Kidney (tissue), 14 donors: Measurements from ENCODE around the gene NTRK1. TPM values are rescaled to one million over a fixed set of nuclear protein-coding genes. Genes with fewer than 3 reads are reported as not detected.

ENCODE experiments used
- DNase-seq, 5 donors: peaks; one replicate each; pipeline ENCODE4 v3.0.0-alpha.2; 2013 to 2020
- FAIRE-seq: peaks from 2 replicates; lab custom pipeline; 2012; peaks lifted over from hg19 to GRCh38; lab: Jason Lieb, UNC
- H3K27ac ChIP-seq, 2 donors: one replicate each; pipeline ENCODE4 v1.7.0; 2013; ENCODE audit warnings: low read depth in 2 of 2, low read length in 2 of 2, inconsistent platforms in 1 of 2
- H3K27me3 ChIP-seq: one replicate; pipeline ENCODE4 v1.7.1; 2013; ENCODE audit warnings: low read length, inconsistent platforms; ENCODE audit not compliant: control insufficient read depth, insufficient read depth
- H3K36me3 ChIP-seq, 3 donors: one replicate each; pipeline versions ENCODE4 v1.7.0 to v1.7.1; 2013; ENCODE audit warnings: low read length in 3 of 3, control low read depth in 1 of 3, inconsistent platforms in 1 of 3; ENCODE audit not compliant: insufficient read depth in 3 of 3, control insufficient read depth in 2 of 3
- H3K4me1 ChIP-seq, 3 donors: one replicate each; pipeline versions ENCODE4 v1.7.0 to v1.7.1; 2013; ENCODE audit warnings: low read length in 3 of 3, inconsistent platforms in 1 of 3, low read depth in 1 of 3; ENCODE audit not compliant: control insufficient read depth in 2 of 3, insufficient read depth in 2 of 3
- H3K4me3 ChIP-seq, 3 donors: one replicate each; pipeline versions ENCODE4 v1.7.0 to v1.8.1; 2013; ENCODE audit warnings: low read length in 3 of 3, control low read depth in 1 of 3, inconsistent platforms in 1 of 3
- H3K9ac ChIP-seq, 3 donors: one replicate each; pipeline versions ENCODE4 v1.7.0 to v1.7.1; 2013; ENCODE audit warnings: low read length in 3 of 3, control low read depth in 1 of 3, inconsistent platforms in 1 of 3
- H3K9me3 ChIP-seq, 3 donors: one replicate each; pipeline versions ENCODE4 v1.7.0 to v1.7.1; 2013; ENCODE audit warnings: low read length in 3 of 3, control low read depth in 1 of 3, inconsistent platforms in 1 of 3; ENCODE audit not compliant: control insufficient read depth in 2 of 3, insufficient read depth in 1 of 3
- intact Hi-C: fragments of 100-400 bp; cut with DNase I; formaldehyde crosslinking; loops from one replicate; pipeline ENCODE4 v1.11.1; 2022
- polyA plus RNA-seq: library from polyadenylated mRNA; stranded (reverse); fragments of 350-450 nt; fragmentation: Illumina TruSeq; extraction: RNeasy Lipid Tissue Mini Kit (QIAGEN cat#74804); gene quantifications from one replicate; pipeline ENCODE4 v1.2.3, GENCODE V29; 2014; ENCODE audit warnings: low read depth, low replicate concordance; ENCODE audit not compliant: insufficient read depth
- total RNA-seq: library from RNA; stranded (reverse); fragmentation: NEBNext Ultra II Directional; extraction: Animal tissue kit (Norgen Biotek cat#: 25700); gene quantifications from one replicate; pipeline ENCODE4 v1.2.1, GENCODE V29; 2021
- TF ChIP-seq, protein P1 (sequence below): IDR thresholded peaks from 3 replicates; pipeline ENCODE4 v1.5.1; 2012; ENCODE audit warnings: mild to moderate bottlenecking, moderate library complexity, borderline replicate concordance; ENCODE audit not compliant: insufficient read depth; ENCODE audit errors: extremely low read depth
- donor health status: control.
- donor health status: control.
- donor health status: control.
- donor health status: control.
- donor health status: control.
- donor health status: DM: yes; HTN: yes; CAD: no.
- donor health status: Normal renal cell carcinoma (clear cell type).

The NTRK1 gene
- total and polyA plus RNA-seq, 2 donors from 2014 or later: 1.0 to 1.3 TPM

- Histone ChIP-seq H3K36me3 (no peaks in the 10 kb centered on the region), H3K27me3 (peaks cover 14% of the 10 kb centered on the region), H3K4me3 (no peak overlapping the region), H3K27ac (no peak overlapping the region), H3K9me3 (no peaks in the 10 kb centered on the region), H3K9ac (no peak overlapping the region), H3K4me1 (peaks cover 0 to 13% (median 0%) of the 10 kb centered on the region in 3 donors)
- no peak for DNase-seq
- no peak for FAIRE-seq
- intact Hi-C loops: loop anchor here (10.0 kb wide), 1 partner anchor 62 kb away; no protein-coding TSS in a partner anchor
- TF ChIP-seq, protein P1, sequence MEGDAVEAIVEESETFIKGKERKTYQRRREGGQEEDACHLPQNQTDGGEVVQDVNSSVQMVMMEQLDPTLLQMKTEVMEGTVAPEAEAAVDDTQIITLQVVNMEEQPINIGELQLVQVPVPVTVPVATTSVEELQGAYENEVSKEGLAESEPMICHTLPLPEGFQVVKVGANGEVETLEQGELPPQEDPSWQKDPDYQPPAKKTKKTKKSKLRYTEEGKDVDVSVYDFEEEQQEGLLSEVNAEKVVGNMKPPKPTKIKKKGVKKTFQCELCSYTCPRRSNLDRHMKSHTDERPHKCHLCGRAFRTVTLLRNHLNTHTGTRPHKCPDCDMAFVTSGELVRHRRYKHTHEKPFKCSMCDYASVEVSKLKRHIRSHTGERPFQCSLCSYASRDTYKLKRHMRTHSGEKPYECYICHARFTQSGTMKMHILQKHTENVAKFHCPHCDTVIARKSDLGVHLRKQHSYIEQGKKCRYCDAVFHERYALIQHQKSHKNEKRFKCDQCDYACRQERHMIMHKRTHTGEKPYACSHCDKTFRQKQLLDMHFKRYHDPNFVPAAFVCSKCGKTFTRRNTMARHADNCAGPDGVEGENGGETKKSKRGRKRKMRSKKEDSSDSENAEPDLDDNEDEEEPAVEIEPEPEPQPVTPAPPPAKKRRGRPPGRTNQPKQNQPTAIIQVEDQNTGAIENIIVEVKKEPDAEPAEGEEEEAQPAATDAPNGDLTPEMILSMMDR: no peak
Observed at GRCh38 chr1:156856282-156856785, 4.3 kb upstream of the NTRK1 start.

DNA sequence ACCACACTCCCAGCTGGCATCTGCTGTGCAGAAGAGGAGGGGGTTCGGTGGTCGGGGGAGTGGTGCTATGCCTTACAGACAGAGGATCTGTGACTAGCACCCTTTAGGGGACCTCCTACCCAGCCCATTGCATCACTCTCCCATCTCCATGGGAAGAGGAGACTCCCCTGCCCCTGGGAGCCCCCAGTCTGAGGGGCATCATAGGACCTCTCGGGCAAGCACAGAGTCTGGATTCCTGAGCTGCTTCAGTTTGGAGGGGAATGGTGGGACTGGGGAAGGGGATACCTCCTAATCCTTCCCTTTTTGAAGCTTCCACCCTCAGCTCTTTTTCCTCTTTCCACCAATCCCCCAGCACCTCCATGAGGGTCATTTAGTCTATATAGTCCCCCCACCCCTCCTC is 3.1 kb upstream of the NTRK1 start:
- FAIRE-seq: no peak
- H3K9ac ChIP-seq: no peak overlapping the region
- peaks cover 22% of the 10 kb centered on the region for H3K27me3 ChIP-seq

GRCh38 chr1:156858555-156858956 is 2.1 kb upstream of the NTRK1 start:
- TF ChIP-seq, protein P1: no peak
- FAIRE-seq: no peak
- H3K4me1 ChIP-seq: peaks cover 0 to 10% (median 0%) of the 10 kb centered on the region in 3 donors
- intact Hi-C loops: loop anchor here (10.0 kb wide), 1 partner anchor 64 kb away; no protein-coding TSS in a partner anchor
- DNase-seq: peak in 1 of 5 donors; percentile 34
- H3K4me3 ChIP-seq: no peak overlapping the region
- peaks cover 22% of the 10 kb centered on the region for H3K27me3 ChIP-seq
- no peak overlapping the region for H3K9ac ChIP-seq
- H3K27ac ChIP-seq: no peak overlapping the region
- no peaks in the 10 kb centered on the region for H3K36me3 ChIP-seq
- H3K9me3 ChIP-seq: no peaks in the 10 kb centered on the region

More for the DNA sequence above, 3.1 kb upstream of the NTRK1 start:
- intact Hi-C loops: loop anchor here (10.0 kb wide), 1 partner anchor 63 kb away; no protein-coding TSS in a partner anchor
- Histone ChIP-seq H3K4me3 (no peak overlapping the region), H3K9me3 (no peaks in the 10 kb centered on the region), H3K36me3 (no peaks in the 10 kb centered on the region), H3K4me1 (peaks cover 0 to 10% (median 0%) of the 10 kb centered on the region in 3 donors), H3K27ac (no peak overlapping the region)
- DNase-seq: no peak
- TF ChIP-seq, protein P1: no peak
